ENCODE measurements around the gene TM9SF2. TPM values are rescaled to one million over a fixed set of nuclear protein-coding genes. Genes with fewer than 3 reads are reported as not detected.

The TM9SF2 gene
- total RNA-seq, 2 experiments from 2014 or later = 48.0 to 48.1 TPM

GRCh38 chr13:99495466-99496183 lies 5.6 kb upstream of the TM9SF2 start:
- Mint-ChIP-seq H3K4me1 (ENCODE audit: low read depth) (peaks cover 44% of the 10 kb centered on the region), H3K27ac (peak overlapping the region; percentile 97), H3K36me3 (ENCODE audit: low read depth) (peaks cover 7% of the 10 kb centered on the region), H3K27me3 (no peaks in the 10 kb centered on the region), H3K4me3 (peak overlapping the region; percentile 94), H3K9me3 (peaks cover 5% of the 10 kb centered on the region)
- ChIA-PET CTCF (interaction anchor here (1.1 to 1.6 kb wide), 5 partner anchors 16 to 226 kb away, joined by 3 to 5 read pairs (median 4); no protein-coding TSS in a partner anchor), POLR2A (interaction anchor here (1.3 to 1.6 kb wide), 2 partner anchors 9 to 10 kb away, joined by 4 to 5 read pairs; no protein-coding TSS in a partner anchor)
- intact Hi-C loops (cut with micrococcal nuclease) = no loop called here
- no peak for ATAC-seq
- TF ChIP-seq CTCF (IDR thresholded peaks at IDR 0.05) = no peak
- DNase-seq = no peak

GRCh38 chr13:99496184-99497142 lies 4.8 kb upstream of the TM9SF2 start:
- peak overlapping the region; percentile 94 for H3K4me3 Mint-ChIP-seq
- H3K4me1 Mint-ChIP-seq (ENCODE audit: low read depth) = peaks cover 47% of the 10 kb centered on the region
- CTCF ChIA-PET = interaction anchor here (1.1 to 1.6 kb wide), 5 partner anchors 15 to 227 kb away, joined by 3 to 5 read pairs (median 4); no protein-coding TSS in a partner anchor

GRCh38 chr13:99498171-99499161 lies 2.8 kb upstream of the TM9SF2 start:
- Mint-ChIP-seq H3K27me3 (no peaks in the 10 kb centered on the region), H3K27ac (peak overlapping the region; percentile 97), H3K36me3 (ENCODE audit: low read depth) (peaks cover 18% of the 10 kb centered on the region), H3K4me1 (ENCODE audit: low read depth) (peaks cover 55% of the 10 kb centered on the region), H3K4me3 (peak overlapping the region; percentile 85), H3K9me3 (peaks cover 5% of the 10 kb centered on the region)
- ATAC-seq (peak; percentile 75), DNase-seq (peak; percentile 99)
- no peak for TF ChIP-seq CTCF (IDR thresholded peaks at IDR 0.05)
- ChIA-PET POLR2A (interaction anchor here (0.7 to 1.1 kb wide), 2 partner anchors 63 to 176 kb away, joined by 3 read pairs; no protein-coding TSS in a partner anchor), CTCF (interaction anchor here (1.3 to 4.0 kb wide), 5 partner anchors 8 to 111 kb away, joined by 3 to 38 read pairs (median 4); no protein-coding TSS in a partner anchor)
- intact Hi-C loops (cut with micrococcal nuclease) = no loop called here

More at GRCh38 chr13:99496184-99497142, 4.8 kb upstream of the TM9SF2 start:
- H3K27ac Mint-ChIP-seq = peak overlapping the region; percentile 97
- POLR2A ChIA-PET = interaction anchor here (1.3 to 1.6 kb wide), 2 partner anchors 9 to 10 kb away, joined by 4 to 5 read pairs; no protein-coding TSS in a partner anchor
- peak; percentile 86 for DNase-seq
- no peaks in the 10 kb centered on the region for H3K27me3 Mint-ChIP-seq
- peaks cover 5% of the 10 kb centered on the region for H3K9me3 Mint-ChIP-seq
- intact Hi-C loops (cut with micrococcal nuclease) = no loop called here
- no peak for TF ChIP-seq CTCF (IDR thresholded peaks at IDR 0.05)
- H3K36me3 Mint-ChIP-seq (ENCODE audit: low read depth) = peaks cover 7% of the 10 kb centered on the region
- peak; percentile 28 for ATAC-seq

- TF ChIP-seq CTCF (IDR thresholded peaks at IDR 0.05) = no peak
- ChIA-PET CTCF (interaction anchor here (0.6 to 9.0 kb wide), 7 partner anchors 15 to 325 kb away, joined by 3 to 94 read pairs (median 5); partner anchors contain the start of gene CLYBL), POLR2A (interaction anchor here (1.1 to 2.3 kb wide), 3 partner anchors 52 to 142 kb away, joined by 3 to 7 read pairs (median 3); no protein-coding TSS in a partner anchor)
- DNase-seq = no peak
- ATAC-seq = no peak
- H3K27me3 Mint-ChIP-seq = no peaks in the 10 kb centered on the region
- peak overlapping the region; percentile 84 for H3K4me3 Mint-ChIP-seq
- intact Hi-C loops (cut with micrococcal nuclease) = loop anchor here (10.0 kb wide), 1 partner anchor 216 kb away; no protein-coding TSS in a partner anchor
- H3K27ac Mint-ChIP-seq = peak overlapping the region; percentile 95
- peaks cover 64% of the 10 kb centered on the region for H3K4me1 Mint-ChIP-seq (ENCODE audit: low read depth)
- peaks cover 19% of the 10 kb centered on the region for H3K36me3 Mint-ChIP-seq (ENCODE audit: low read depth)
- H3K9me3 Mint-ChIP-seq = peaks cover 5% of the 10 kb centered on the region
Measured at GRCh38 chr13:99500839-99501183, 461 bp upstream of the TM9SF2 start.

All from activated CD8-positive, alpha-beta T cell treated with anti-CD3 and anti-CD28 coated beads for 36 hours (primary cell).